NCI-H1436 treated with DMSO at 0.1 percent for 48 hours (cell line): ENCODE data around the gene ZCCHC10.
"Not testable (repeated sequence)": the region's sequence is repeated elsewhere in the genome, so short reads cannot be mapped to it uniquely, and the experiment has no call there.

Experiments used
- DNase-seq: peaks from one replicate; lab custom pipeline; 2025; lab: John Stamatoyannopoulos, UW

The ZCCHC10 gene

GRCh38 chr5:133025804-133026663, at the start of gene ZCCHC10:
Gene ZCCHC10, minus strand, starts transcription at chr5:133026549. Its CDS starts 12 bp downstream, at chr5:133026537.
- DNase-seq: peak; percentile 82

- no peak for DNase-seq
These were observed 49.5 kb upstream of the ZCCHC10 start for GRCh38 chr5:133075572-133076536.

- DNase-seq: no peak
These were observed 45.7 kb upstream of the ZCCHC10 start for GRCh38 chr5:133072021-133072420.

- no peak for DNase-seq
These were observed 39.7 kb upstream of the ZCCHC10 start for GRCh38 chr5:133066045-133066444.

GRCh38 chr5:133065471-133065870, 39.1 kb upstream of the ZCCHC10 start:
- DNase-seq: no peak

GRCh38 chr5:133063965-133064364, 37.6 kb upstream of the ZCCHC10 start:
- DNase-seq: no peak

- no peak for DNase-seq
These were observed 35.9 kb upstream of the ZCCHC10 start for GRCh38 chr5:133062276-133062675.

GRCh38 chr5:133059621-133060020, 33.3 kb upstream of the ZCCHC10 start:
- no peak for DNase-seq

GRCh38 chr5:133056891-133057290, 30.5 kb upstream of the ZCCHC10 start:
- no peak for DNase-seq

- no peak for DNase-seq
These were observed 28.5 kb upstream of the ZCCHC10 start for GRCh38 chr5:133054697-133055471.

GRCh38 chr5:133053448-133053847, 27.1 kb upstream of the ZCCHC10 start:
- DNase-seq: no peak

- DNase-seq: no peak
These were observed 26.2 kb upstream of the ZCCHC10 start for GRCh38 chr5:133052317-133053175.

GRCh38 chr5:133051542-133052316, 25.4 kb upstream of the ZCCHC10 start, which contains the start of gene HSPA4:
Gene HSPA4, plus strand, starts transcription at chr5:133052013. Its CDS starts 238 bp downstream, at chr5:133052251.
- peak; percentile 94 for DNase-seq

- no peak for DNase-seq
These were observed 24.8 kb upstream of the ZCCHC10 start for GRCh38 chr5:133051061-133051541.

GRCh38 chr5:133050521-133050920, 24.2 kb upstream of the ZCCHC10 start:
- no peak for DNase-seq

GRCh38 chr5:133049726-133050048, 23.3 kb upstream of the ZCCHC10 start:
- no peak for DNase-seq

GRCh38 chr5:133048993-133049725, 22.8 kb upstream of the ZCCHC10 start:
- DNase-seq: no peak

GRCh38 chr5:133047404-133047803, 21.1 kb upstream of the ZCCHC10 start:
- DNase-seq: no peak

- not testable (repeated sequence) for DNase-seq
These were observed 20.2 kb upstream of the ZCCHC10 start for GRCh38 chr5:133046560-133046959.
